Measurements from ENCODE around the gene FSTL4. TPM values are rescaled to one million over a fixed set of nuclear protein-coding genes. Genes with fewer than 3 reads are reported as not detected.

The FSTL4 gene
- polyA plus RNA-seq, 2 donors, result 0.67 to 2.1 TPM

GRCh38 chr5:133434336-133434735, 178.0 kb downstream of the FSTL4 start:
- Histone ChIP-seq H3K4me3 (ENCODE audit: low read depth in 1 of 2, low read length in 2 of 2) (no peak overlapping the region), H3K4me1 (ENCODE audit: control insufficient read depth in 2 of 2, insufficient read depth in 2 of 2, low read length in 1 of 2) (no peaks in the 10 kb centered on the region), H3K36me3 (ENCODE audit: control insufficient read depth in 2 of 2, insufficient read depth in 2 of 2, low read length in 1 of 2) (no peaks in the 10 kb centered on the region), H3K27ac (ENCODE audit: low read depth in 2 of 2, low read length in 1 of 2) (no peak overlapping the region), H3K9me3 (ENCODE audit: control insufficient read depth in 2 of 2, insufficient read depth in 1 of 2, low read depth in 1 of 2, low read length in 1 of 2) (no peaks in the 10 kb centered on the region), H3K27me3 (ENCODE audit: control insufficient read depth in 1 of 2, insufficient read depth in 2 of 2, low read length in 2 of 2) (no peaks in the 10 kb centered on the region)

DNA sequence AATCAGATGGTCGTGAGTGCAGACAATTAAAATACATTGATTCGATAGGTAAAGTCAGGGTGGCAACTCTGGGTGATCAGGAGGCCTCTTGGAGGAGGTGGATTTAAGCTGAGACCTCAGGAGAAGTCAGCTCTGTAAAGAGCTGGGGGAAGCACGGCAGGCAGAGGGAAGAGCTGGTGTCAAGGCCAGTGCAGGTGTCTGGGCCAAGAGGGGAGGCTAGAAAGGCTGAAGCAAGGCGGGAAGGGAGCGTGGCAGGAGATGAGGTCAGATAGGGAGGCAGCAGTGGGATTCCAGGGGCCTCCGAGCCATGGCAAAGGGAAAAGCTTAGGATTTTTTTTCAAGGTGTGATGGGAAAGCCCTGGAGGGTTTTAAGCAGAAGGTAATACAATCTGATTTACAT, 178.7 kb downstream of the FSTL4 start:
- Histone ChIP-seq H3K4me3 (ENCODE audit: low read depth in 1 of 2, low read length in 2 of 2) (no peak overlapping the region), H3K9me3 (ENCODE audit: control insufficient read depth in 2 of 2, insufficient read depth in 1 of 2, low read depth in 1 of 2, low read length in 1 of 2) (no peaks in the 10 kb centered on the region), H3K36me3 (ENCODE audit: control insufficient read depth in 2 of 2, insufficient read depth in 2 of 2, low read length in 1 of 2) (no peaks in the 10 kb centered on the region), H3K27ac (ENCODE audit: low read depth in 2 of 2, low read length in 1 of 2) (no peak overlapping the region), H3K27me3 (ENCODE audit: control insufficient read depth in 1 of 2, insufficient read depth in 2 of 2, low read length in 2 of 2) (no peaks in the 10 kb centered on the region), H3K4me1 (ENCODE audit: control insufficient read depth in 2 of 2, insufficient read depth in 2 of 2, low read length in 1 of 2) (no peaks in the 10 kb centered on the region)
- 71 to 73% methylated on average over 6 of the region's 6 CpGs for WGBS, 2 donors

GRCh38 chr5:133432956-133433532, 179.3 kb downstream of the FSTL4 start:
- Histone ChIP-seq H3K4me3 (ENCODE audit: low read depth in 1 of 2, low read length in 2 of 2) (no peak overlapping the region), H3K27me3 (ENCODE audit: control insufficient read depth in 1 of 2, insufficient read depth in 2 of 2, low read length in 2 of 2) (no peaks in the 10 kb centered on the region), H3K9me3 (ENCODE audit: control insufficient read depth in 2 of 2, insufficient read depth in 1 of 2, low read depth in 1 of 2, low read length in 1 of 2) (no peaks in the 10 kb centered on the region), H3K4me1 (ENCODE audit: control insufficient read depth in 2 of 2, insufficient read depth in 2 of 2, low read length in 1 of 2) (no peaks in the 10 kb centered on the region), H3K36me3 (ENCODE audit: control insufficient read depth in 2 of 2, insufficient read depth in 2 of 2, low read length in 1 of 2) (no peaks in the 10 kb centered on the region), H3K27ac (ENCODE audit: low read depth in 2 of 2, low read length in 1 of 2) (no peak overlapping the region)
- WGBS, 2 donors, result 46 to 76% methylated on average over 3 of the region's 3 CpGs

GRCh38 chr5:133431326-133431865, 180.9 kb downstream of the FSTL4 start:
- Histone ChIP-seq H3K4me3 (ENCODE audit: low read depth in 1 of 2, low read length in 2 of 2) (no peak overlapping the region), H3K4me1 (ENCODE audit: control insufficient read depth in 2 of 2, insufficient read depth in 2 of 2, low read length in 1 of 2) (no peaks in the 10 kb centered on the region), H3K36me3 (ENCODE audit: control insufficient read depth in 2 of 2, insufficient read depth in 2 of 2, low read length in 1 of 2) (no peaks in the 10 kb centered on the region), H3K27ac (ENCODE audit: low read depth in 2 of 2, low read length in 1 of 2) (no peak overlapping the region), H3K9me3 (ENCODE audit: control insufficient read depth in 2 of 2, insufficient read depth in 1 of 2, low read depth in 1 of 2, low read length in 1 of 2) (no peaks in the 10 kb centered on the region), H3K27me3 (ENCODE audit: control insufficient read depth in 1 of 2, insufficient read depth in 2 of 2, low read length in 2 of 2) (no peaks in the 10 kb centered on the region)
- WGBS, 2 donors, result 88 to 92% methylated on average over 2 of the region's 2 CpGs

DNA sequence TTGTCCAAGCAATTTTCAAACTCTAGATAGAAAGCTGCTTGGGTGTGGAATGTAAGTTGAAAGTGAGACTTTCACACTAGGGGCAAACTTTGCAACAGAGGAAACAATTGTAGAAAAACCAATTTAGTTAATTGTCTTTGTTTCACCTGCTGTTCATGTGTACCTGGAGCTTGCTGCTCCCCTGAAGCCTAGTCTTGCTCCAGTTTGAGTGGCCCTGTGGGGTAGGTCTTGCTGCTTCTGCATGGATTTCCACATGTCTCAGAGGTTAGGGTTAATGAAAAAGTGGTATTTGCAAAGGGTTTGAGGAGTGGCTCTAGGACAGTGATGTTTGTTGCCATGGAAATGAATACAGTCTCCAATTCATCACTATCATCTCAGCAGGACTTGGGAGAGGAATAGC, 182.2 kb downstream of the FSTL4 start:
- Histone ChIP-seq H3K27ac (ENCODE audit: low read depth in 2 of 2, low read length in 1 of 2) (no peak overlapping the region), H3K4me1 (ENCODE audit: control insufficient read depth in 2 of 2, insufficient read depth in 2 of 2, low read length in 1 of 2) (no peaks in the 10 kb centered on the region), H3K36me3 (ENCODE audit: control insufficient read depth in 2 of 2, insufficient read depth in 2 of 2, low read length in 1 of 2) (no peaks in the 10 kb centered on the region), H3K9me3 (ENCODE audit: control insufficient read depth in 2 of 2, insufficient read depth in 1 of 2, low read depth in 1 of 2, low read length in 1 of 2) (no peaks in the 10 kb centered on the region), H3K27me3 (ENCODE audit: control insufficient read depth in 1 of 2, insufficient read depth in 2 of 2, low read length in 2 of 2) (no peaks in the 10 kb centered on the region), H3K4me3 (ENCODE audit: low read depth in 1 of 2, low read length in 2 of 2) (no peak overlapping the region)

DNA sequence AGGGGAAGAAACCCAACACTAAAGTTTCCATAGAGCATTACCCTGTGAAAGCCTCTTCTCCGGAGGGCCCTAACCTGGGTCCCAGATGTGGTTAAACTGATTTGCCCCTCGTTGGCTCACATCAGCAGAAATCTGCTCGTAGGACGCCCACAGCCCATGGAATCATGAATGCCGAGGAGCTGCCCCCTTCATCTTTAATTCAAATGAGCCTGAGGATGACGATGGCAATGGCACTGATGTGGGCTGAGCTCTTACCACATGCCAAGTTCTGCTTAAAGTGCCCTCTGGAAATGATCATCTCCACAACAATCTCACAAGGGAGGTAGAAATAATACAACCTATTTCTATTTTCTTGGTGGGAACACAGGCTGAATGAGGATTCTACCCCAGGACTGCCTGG, 183.3 kb downstream of the FSTL4 start:
- no peak overlapping the region for H3K4me3 ChIP-seq (ENCODE audit: low read depth in 1 of 2, low read length in 2 of 2)
- H3K9me3 ChIP-seq (ENCODE audit: control insufficient read depth in 2 of 2, insufficient read depth in 1 of 2, low read depth in 1 of 2, low read length in 1 of 2), result no peaks in the 10 kb centered on the region
- no peaks in the 10 kb centered on the region for H3K27me3 ChIP-seq (ENCODE audit: control insufficient read depth in 1 of 2, insufficient read depth in 2 of 2, low read length in 2 of 2)
- H3K36me3 ChIP-seq (ENCODE audit: control insufficient read depth in 2 of 2, insufficient read depth in 2 of 2, low read length in 1 of 2), result no peaks in the 10 kb centered on the region
- H3K27ac ChIP-seq (ENCODE audit: low read depth in 2 of 2, low read length in 1 of 2), result no peak overlapping the region
- no peaks in the 10 kb centered on the region for H3K4me1 ChIP-seq (ENCODE audit: control insufficient read depth in 2 of 2, insufficient read depth in 2 of 2, low read length in 1 of 2)
- 85% methylated on average over 6 of the region's 6 CpGs for WGBS, 2 donors

DNA sequence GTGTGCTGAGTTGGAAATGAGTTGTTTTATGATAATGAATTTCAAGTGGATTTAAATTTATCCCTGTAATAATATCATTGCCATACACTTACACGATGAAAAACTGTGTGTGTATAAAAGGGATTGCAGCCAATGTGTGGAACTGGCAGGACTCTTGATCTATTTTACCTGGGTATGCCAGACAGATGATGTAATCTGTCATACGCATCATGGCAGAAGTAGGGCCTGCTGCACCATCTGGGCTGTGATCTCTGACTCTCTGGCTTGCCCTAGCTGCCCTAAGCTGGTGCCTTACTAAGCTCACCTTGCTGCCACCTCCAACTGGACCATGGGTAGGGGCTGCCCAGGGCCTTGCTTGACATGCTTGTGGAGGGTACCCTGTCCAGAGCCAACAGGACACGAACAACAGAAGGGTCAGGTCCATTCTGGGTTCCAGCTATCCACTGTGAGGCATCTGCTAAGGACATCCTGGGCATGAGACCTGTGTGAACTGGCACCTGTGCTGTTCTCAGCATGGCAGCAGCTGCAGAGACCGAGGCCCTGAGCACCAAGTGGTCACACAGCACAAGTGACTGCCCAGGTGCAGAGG, 184.2 kb downstream of the FSTL4 start:
- H3K27ac ChIP-seq (ENCODE audit: low read depth in 2 of 2, low read length in 1 of 2), result no peak overlapping the region

GRCh38 chr5:133427121-133427777, 185.1 kb downstream of the FSTL4 start:
- 80 to 84% methylated on average over 11 of the region's 11 CpGs for WGBS, 2 donors
- no peak overlapping the region for H3K27ac ChIP-seq (ENCODE audit: low read depth in 2 of 2, low read length in 1 of 2)

More for the DNA sequence above, 184.2 kb downstream of the FSTL4 start:
- Histone ChIP-seq H3K27me3 (ENCODE audit: control insufficient read depth in 1 of 2, insufficient read depth in 2 of 2, low read length in 2 of 2) (no peaks in the 10 kb centered on the region), H3K9me3 (ENCODE audit: control insufficient read depth in 2 of 2, insufficient read depth in 1 of 2, low read depth in 1 of 2, low read length in 1 of 2) (no peaks in the 10 kb centered on the region), H3K4me3 (ENCODE audit: low read depth in 1 of 2, low read length in 2 of 2) (no peak overlapping the region), H3K4me1 (ENCODE audit: control insufficient read depth in 2 of 2, insufficient read depth in 2 of 2, low read length in 1 of 2) (peaks cover 2 to 4% of the 10 kb centered on the region in 2 donors), H3K36me3 (ENCODE audit: control insufficient read depth in 2 of 2, insufficient read depth in 2 of 2, low read length in 1 of 2) (no peaks in the 10 kb centered on the region)
- 70 to 88% methylated on average over 4 of the region's 4 CpGs for WGBS, 2 donors

GRCh38 chr5:133426264-133426663, 186.1 kb downstream of the FSTL4 start:
- no peaks in the 10 kb centered on the region for H3K27me3 ChIP-seq (ENCODE audit: control insufficient read depth in 1 of 2, insufficient read depth in 2 of 2, low read length in 2 of 2)
- H3K4me1 ChIP-seq (ENCODE audit: control insufficient read depth in 2 of 2, insufficient read depth in 2 of 2, low read length in 1 of 2), result peaks cover 4 to 6% of the 10 kb centered on the region in 2 donors
- 85 to 90% methylated on average over 9 of the region's 9 CpGs for WGBS, 2 donors
- H3K9me3 ChIP-seq (ENCODE audit: control insufficient read depth in 2 of 2, insufficient read depth in 1 of 2, low read depth in 1 of 2, low read length in 1 of 2), result no peaks in the 10 kb centered on the region
- no peak overlapping the region for H3K4me3 ChIP-seq (ENCODE audit: low read depth in 1 of 2, low read length in 2 of 2)
- H3K27ac ChIP-seq (ENCODE audit: low read depth in 2 of 2, low read length in 1 of 2), result no peak overlapping the region
- no peaks in the 10 kb centered on the region for H3K36me3 ChIP-seq (ENCODE audit: control insufficient read depth in 2 of 2, insufficient read depth in 2 of 2, low read length in 1 of 2)

More at GRCh38 chr5:133427121-133427777, 185.1 kb downstream of the FSTL4 start:
- Histone ChIP-seq H3K4me3 (ENCODE audit: low read depth in 1 of 2, low read length in 2 of 2) (no peak overlapping the region), H3K4me1 (ENCODE audit: control insufficient read depth in 2 of 2, insufficient read depth in 2 of 2, low read length in 1 of 2) (peaks cover 4 to 6% of the 10 kb centered on the region in 2 donors), H3K36me3 (ENCODE audit: control insufficient read depth in 2 of 2, insufficient read depth in 2 of 2, low read length in 1 of 2) (no peaks in the 10 kb centered on the region), H3K27me3 (ENCODE audit: control insufficient read depth in 1 of 2, insufficient read depth in 2 of 2, low read length in 2 of 2) (no peaks in the 10 kb centered on the region), H3K9me3 (ENCODE audit: control insufficient read depth in 2 of 2, insufficient read depth in 1 of 2, low read depth in 1 of 2, low read length in 1 of 2) (no peaks in the 10 kb centered on the region)
